ENCODE results near the gene DAAM2.
A peak's percentile ranks its signal among the peaks of the same experiment; 100 is the strongest.

DAAM2 gene

GRCh38 chr6:39847221-39847620 lies 55.0 kb downstream of the DAAM2 start:
- no CpG with 5 or more reads among the region's 10 CpGs for WGBS (ENCODE audit: extremely low coverage, insufficient coverage, low lambda C conversion rate)
- H3K36me3 ChIP-seq (ENCODE audit: control insufficient read depth, insufficient read depth, low read length): no peaks in the 10 kb centered on the region
- H3K4me2 ChIP-seq (ENCODE audit: low read length): no peak overlapping the region
- no peak overlapping the region for H3K56ac ChIP-seq (ENCODE audit: low read length)
- H3K27me3 ChIP-seq (ENCODE audit: insufficient read depth, low read length, poor library complexity): no peaks in the 10 kb centered on the region
- no peak overlapping the region for H2BK15ac ChIP-seq (replicated peaks; ENCODE audit: low read depth)
- peaks cover 2% of the 10 kb centered on the region for H3K4me1 ChIP-seq (ENCODE audit: control insufficient read depth, low read depth, low read length)
- no peaks in the 10 kb centered on the region for H3K79me2 ChIP-seq (ENCODE audit: control insufficient read depth, insufficient read depth, low read length)
- no peak overlapping the region for H2AK5ac ChIP-seq (ENCODE audit: low read length)
- H3K4me3 ChIP-seq (ENCODE audit: low read length): no peak overlapping the region
- no peak for DNase-seq
- H2BK120ac ChIP-seq (ENCODE audit: low read depth, low read length): no peak overlapping the region
- H4K5ac ChIP-seq (ENCODE audit: low read length): no peak overlapping the region
- H4K8ac ChIP-seq (ENCODE audit: low read depth, low read length): no peak overlapping the region
- no peak overlapping the region for H2BK5ac ChIP-seq (ENCODE audit: low read length)
- no peak overlapping the region for H3K27ac ChIP-seq (ENCODE audit: low read depth, low read length)
- H3K9ac ChIP-seq (ENCODE audit: low read length): no peak overlapping the region
- no peak overlapping the region for H3K4ac ChIP-seq (ENCODE audit: low read depth, low read length)
- no peaks in the 10 kb centered on the region for H3K79me1 ChIP-seq (ENCODE audit: low read length)
- H3K18ac ChIP-seq (ENCODE audit: low read length): no peak overlapping the region
- H3K23ac ChIP-seq (ENCODE audit: low read length): no peak overlapping the region

- Histone ChIP-seq H3K4me3 (ENCODE audit: low read length) (no peak overlapping the region), H3K18ac (ENCODE audit: low read length) (no peak overlapping the region), H4K5ac (ENCODE audit: low read length) (no peak overlapping the region), H3K9ac (ENCODE audit: low read length) (no peak overlapping the region), H3K4me1 (ENCODE audit: control insufficient read depth, low read depth, low read length) (no peaks in the 10 kb centered on the region), H3K79me1 (ENCODE audit: low read length) (no peaks in the 10 kb centered on the region), H3K27ac (ENCODE audit: low read depth, low read length) (no peak overlapping the region), H3K56ac (ENCODE audit: low read length) (no peak overlapping the region), H3K4me2 (ENCODE audit: low read length) (no peak overlapping the region), H3K27me3 (ENCODE audit: insufficient read depth, low read length, poor library complexity) (no peaks in the 10 kb centered on the region), H3K36me3 (ENCODE audit: control insufficient read depth, insufficient read depth, low read length) (no peaks in the 10 kb centered on the region), H2AK5ac (ENCODE audit: low read length) (no peak overlapping the region), H3K4ac (ENCODE audit: low read depth, low read length) (no peak overlapping the region), H2BK5ac (ENCODE audit: low read length) (no peak overlapping the region), H2BK120ac (ENCODE audit: low read depth, low read length) (no peak overlapping the region), H4K8ac (ENCODE audit: low read depth, low read length) (no peak overlapping the region), H3K79me2 (ENCODE audit: control insufficient read depth, insufficient read depth, low read length) (no peaks in the 10 kb centered on the region), H2BK15ac (replicated peaks; ENCODE audit: low read depth) (no peak overlapping the region), H3K23ac (ENCODE audit: low read length) (no peak overlapping the region)
- no CpG with 5 or more reads among the region's 4 CpGs for WGBS (ENCODE audit: extremely low coverage, insufficient coverage, low lambda C conversion rate)
- DNase-seq: no peak
These were observed 56.0 kb downstream of the DAAM2 start for GRCh38 chr6:39848171-39848570.

DNA sequence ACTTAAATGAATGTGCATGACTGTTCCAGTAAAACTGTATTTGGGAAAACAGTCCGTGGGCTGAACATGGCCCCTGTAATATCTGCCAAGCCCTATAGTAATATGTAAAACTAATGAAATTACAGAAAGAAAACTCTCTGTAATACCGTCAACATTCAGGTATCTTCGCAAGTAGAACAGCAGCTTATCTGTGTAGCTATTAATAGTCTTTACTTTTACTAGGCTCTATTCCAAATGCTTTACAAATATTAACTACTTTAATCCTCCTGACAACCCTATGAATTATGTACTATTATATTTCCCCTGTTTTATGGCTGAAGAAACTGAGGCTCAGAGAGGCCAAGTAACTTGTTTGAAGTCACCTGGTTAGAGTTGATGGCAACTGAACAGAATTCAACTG lies 57.1 kb downstream of the DAAM2 start:
- no peak overlapping the region for H3K18ac ChIP-seq (ENCODE audit: low read length)
- H2BK15ac ChIP-seq (replicated peaks; ENCODE audit: low read depth): no peak overlapping the region
- H3K56ac ChIP-seq (ENCODE audit: low read length): no peak overlapping the region
- no peaks in the 10 kb centered on the region for H3K27me3 ChIP-seq (ENCODE audit: insufficient read depth, low read length, poor library complexity)
- no peak overlapping the region for H3K23ac ChIP-seq (ENCODE audit: low read length)
- H2BK5ac ChIP-seq (ENCODE audit: low read length): no peak overlapping the region
- no peak overlapping the region for H2BK120ac ChIP-seq (ENCODE audit: low read depth, low read length)
- no peak overlapping the region for H3K4me3 ChIP-seq (ENCODE audit: low read length)
- H2AK5ac ChIP-seq (ENCODE audit: low read length): no peak overlapping the region
- H3K9ac ChIP-seq (ENCODE audit: low read length): no peak overlapping the region
- no peaks in the 10 kb centered on the region for H3K79me1 ChIP-seq (ENCODE audit: low read length)
- H3K27ac ChIP-seq (ENCODE audit: low read depth, low read length): no peak overlapping the region
- no peak for DNase-seq
- H3K4me2 ChIP-seq (ENCODE audit: low read length): no peak overlapping the region
- no peaks in the 10 kb centered on the region for H3K4me1 ChIP-seq (ENCODE audit: control insufficient read depth, low read depth, low read length)
- H3K4ac ChIP-seq (ENCODE audit: low read depth, low read length): no peak overlapping the region
- WGBS (ENCODE audit: extremely low coverage, insufficient coverage, low lambda C conversion rate): no CpG with 5 or more reads among the region's 3 CpGs
- H3K79me2 ChIP-seq (ENCODE audit: control insufficient read depth, insufficient read depth, low read length): no peaks in the 10 kb centered on the region
- H4K5ac ChIP-seq (ENCODE audit: low read length): no peak overlapping the region
- H4K8ac ChIP-seq (ENCODE audit: low read depth, low read length): no peak overlapping the region
- no peaks in the 10 kb centered on the region for H3K36me3 ChIP-seq (ENCODE audit: control insufficient read depth, insufficient read depth, low read length)

DNA sequence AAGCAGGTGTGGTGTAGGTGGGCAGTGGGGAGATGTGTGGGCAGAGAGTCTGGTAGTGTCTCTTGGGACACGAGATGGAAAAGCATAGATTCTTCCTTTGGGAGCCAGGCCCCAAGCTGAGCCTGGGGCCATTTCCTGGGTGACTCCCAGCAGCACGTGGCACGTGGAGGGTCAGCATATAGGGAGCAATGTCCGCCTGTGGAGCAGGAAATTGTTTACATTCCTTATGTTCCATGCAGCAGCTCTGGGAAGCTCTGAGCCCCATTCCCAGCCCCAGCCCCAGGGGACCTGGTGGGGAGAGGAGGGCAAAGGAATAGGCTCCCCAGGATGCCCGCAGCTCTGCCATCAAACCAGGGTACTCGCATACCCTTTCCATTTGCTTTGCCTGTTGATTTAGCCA lies 57.6 kb downstream of the DAAM2 start:
- Histone ChIP-seq H4K5ac (ENCODE audit: low read length) (no peak overlapping the region), H3K4me3 (ENCODE audit: low read length) (no peak overlapping the region), H2BK5ac (ENCODE audit: low read length) (no peak overlapping the region), H2BK120ac (ENCODE audit: low read depth, low read length) (no peak overlapping the region), H3K27ac (ENCODE audit: low read depth, low read length) (no peak overlapping the region), H3K27me3 (ENCODE audit: insufficient read depth, low read length, poor library complexity) (no peaks in the 10 kb centered on the region), H3K36me3 (ENCODE audit: control insufficient read depth, insufficient read depth, low read length) (no peaks in the 10 kb centered on the region), H3K4me2 (ENCODE audit: low read length) (no peak overlapping the region), H2AK5ac (ENCODE audit: low read length) (no peak overlapping the region), H4K8ac (ENCODE audit: low read depth, low read length) (no peak overlapping the region), H3K23ac (ENCODE audit: low read length) (no peak overlapping the region), H3K18ac (ENCODE audit: low read length) (no peak overlapping the region), H2BK15ac (replicated peaks; ENCODE audit: low read depth) (no peak overlapping the region), H3K56ac (ENCODE audit: low read length) (no peak overlapping the region), H3K79me1 (ENCODE audit: low read length) (no peaks in the 10 kb centered on the region), H3K9ac (ENCODE audit: low read length) (no peak overlapping the region), H3K4ac (ENCODE audit: low read depth, low read length) (no peak overlapping the region), H3K4me1 (ENCODE audit: control insufficient read depth, low read depth, low read length) (no peaks in the 10 kb centered on the region), H3K79me2 (ENCODE audit: control insufficient read depth, insufficient read depth, low read length) (no peaks in the 10 kb centered on the region)
- DNase-seq: peak; percentile 37
- WGBS (ENCODE audit: extremely low coverage, insufficient coverage, low lambda C conversion rate): no CpG with 5 or more reads among the region's 6 CpGs

DNA sequence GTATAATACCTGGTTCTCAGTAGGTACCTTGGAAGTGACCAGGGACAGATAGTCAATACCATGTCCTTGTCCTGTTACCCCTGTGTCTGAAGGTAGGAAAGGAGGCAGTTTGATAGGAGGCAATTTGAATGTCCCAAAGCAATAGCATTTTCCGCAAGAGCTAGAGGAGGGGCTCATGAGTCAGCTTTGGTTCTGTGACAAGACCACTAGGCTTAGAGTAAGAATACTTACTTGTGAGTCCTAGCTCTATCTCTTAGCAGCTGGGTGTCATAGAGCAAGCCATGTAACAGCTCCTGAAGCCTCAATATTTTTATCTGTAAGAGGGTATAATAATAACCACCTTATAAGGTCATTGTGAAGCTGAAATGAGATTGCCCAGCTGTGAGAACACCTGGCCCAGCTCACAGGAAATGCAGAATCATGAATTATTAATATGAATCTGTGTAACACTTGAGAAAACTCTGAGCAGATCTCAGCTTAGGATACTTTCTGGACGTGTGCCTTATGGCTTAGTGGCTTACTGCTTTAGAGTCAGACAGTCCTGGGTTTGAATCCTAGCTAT lies 58.6 kb downstream of the DAAM2 start:
- H3K79me1 ChIP-seq (ENCODE audit: low read length): no peaks in the 10 kb centered on the region
- no peak overlapping the region for H3K4me3 ChIP-seq (ENCODE audit: low read length)
- no peak overlapping the region for H2BK120ac ChIP-seq (ENCODE audit: low read depth, low read length)
- no peak overlapping the region for H4K8ac ChIP-seq (ENCODE audit: low read depth, low read length)
- no peak overlapping the region for H4K5ac ChIP-seq (ENCODE audit: low read length)
- no CpG with 5 or more reads among the region's 2 CpGs for WGBS (ENCODE audit: extremely low coverage, insufficient coverage, low lambda C conversion rate)
- no peak overlapping the region for H3K9ac ChIP-seq (ENCODE audit: low read length)
- H3K4me1 ChIP-seq (ENCODE audit: control insufficient read depth, low read depth, low read length): no peaks in the 10 kb centered on the region
- no peak overlapping the region for H3K23ac ChIP-seq (ENCODE audit: low read length)
- no peak for DNase-seq
- H2AK5ac ChIP-seq (ENCODE audit: low read length): no peak overlapping the region
- no peaks in the 10 kb centered on the region for H3K36me3 ChIP-seq (ENCODE audit: control insufficient read depth, insufficient read depth, low read length)
- H3K4ac ChIP-seq (ENCODE audit: low read depth, low read length): no peak overlapping the region
- H3K79me2 ChIP-seq (ENCODE audit: control insufficient read depth, insufficient read depth, low read length): no peaks in the 10 kb centered on the region
- H3K56ac ChIP-seq (ENCODE audit: low read length): no peak overlapping the region
- H2BK5ac ChIP-seq (ENCODE audit: low read length): no peak overlapping the region
- no peak overlapping the region for H3K4me2 ChIP-seq (ENCODE audit: low read length)
- no peak overlapping the region for H3K27ac ChIP-seq (ENCODE audit: low read depth, low read length)
- H3K27me3 ChIP-seq (ENCODE audit: insufficient read depth, low read length, poor library complexity): no peaks in the 10 kb centered on the region
- no peak overlapping the region for H3K18ac ChIP-seq (ENCODE audit: low read length)
- H2BK15ac ChIP-seq (replicated peaks; ENCODE audit: low read depth): no peak overlapping the region

DNA sequence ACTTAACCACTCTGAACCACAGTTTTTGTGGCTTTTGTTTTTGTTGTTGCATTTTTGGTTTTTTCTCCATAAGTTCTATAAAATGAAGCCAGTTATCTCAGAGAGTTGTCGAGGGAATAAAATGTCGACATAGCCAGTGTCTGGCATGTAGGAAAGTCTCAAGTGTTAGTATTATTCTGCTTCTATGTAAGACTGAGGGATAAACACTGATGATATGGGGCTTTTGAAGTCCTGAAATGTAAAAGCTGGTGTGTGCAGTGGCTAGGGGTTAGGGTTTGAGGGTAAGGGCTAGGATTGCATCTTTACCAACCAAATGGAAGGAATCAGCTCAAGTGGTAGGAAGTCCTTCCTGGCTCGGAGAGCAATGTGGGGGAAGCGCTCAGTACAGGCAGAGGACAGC lies 59.2 kb downstream of the DAAM2 start:
- H3K4me3 ChIP-seq (ENCODE audit: low read length): no peak overlapping the region
- H3K56ac ChIP-seq (ENCODE audit: low read length): no peak overlapping the region
- H3K79me1 ChIP-seq (ENCODE audit: low read length): no peaks in the 10 kb centered on the region
- H3K79me2 ChIP-seq (ENCODE audit: control insufficient read depth, insufficient read depth, low read length): no peaks in the 10 kb centered on the region
- no peak overlapping the region for H3K4ac ChIP-seq (ENCODE audit: low read depth, low read length)
- H2BK15ac ChIP-seq (replicated peaks; ENCODE audit: low read depth): no peak overlapping the region
- H2AK5ac ChIP-seq (ENCODE audit: low read length): no peak overlapping the region
- no peak overlapping the region for H3K18ac ChIP-seq (ENCODE audit: low read length)
- DNase-seq: no peak
- no CpG with 5 or more reads among the region's 4 CpGs for WGBS (ENCODE audit: extremely low coverage, insufficient coverage, low lambda C conversion rate)
- no peaks in the 10 kb centered on the region for H3K4me1 ChIP-seq (ENCODE audit: control insufficient read depth, low read depth, low read length)
- no peak overlapping the region for H4K5ac ChIP-seq (ENCODE audit: low read length)
- H4K8ac ChIP-seq (ENCODE audit: low read depth, low read length): no peak overlapping the region
- H2BK5ac ChIP-seq (ENCODE audit: low read length): no peak overlapping the region
- H3K23ac ChIP-seq (ENCODE audit: low read length): no peak overlapping the region
- no peak overlapping the region for H2BK120ac ChIP-seq (ENCODE audit: low read depth, low read length)
- H3K27me3 ChIP-seq (ENCODE audit: insufficient read depth, low read length, poor library complexity): no peaks in the 10 kb centered on the region
- H3K36me3 ChIP-seq (ENCODE audit: control insufficient read depth, insufficient read depth, low read length): no peaks in the 10 kb centered on the region
- H3K27ac ChIP-seq (ENCODE audit: low read depth, low read length): no peak overlapping the region
- no peak overlapping the region for H3K9ac ChIP-seq (ENCODE audit: low read length)
- H3K4me2 ChIP-seq (ENCODE audit: low read length): no peak overlapping the region
